KG1 (cell line): Measurements from ENCODE around the gene S100A16.
"Not testable (repeated sequence)": the region's sequence is repeated elsewhere in the genome, so short reads cannot be mapped to it uniquely, and the experiment has no call there.

Experiments
- DNase-seq: peaks from one replicate; lab custom pipeline; 2025; lab: John Stamatoyannopoulos, UW

The S100A16 gene

GRCh38 chr1:153612755-153613331, at the start of gene S100A16:
S100A16 (minus strand) TSS chr1:153613137; CDS start chr1:153608151, 4,986 bp downstream.
- no peak for DNase-seq

GRCh38 chr1:153662269-153662668, 49.3 kb upstream of the S100A16 start:
- no peak for DNase-seq

DNA sequence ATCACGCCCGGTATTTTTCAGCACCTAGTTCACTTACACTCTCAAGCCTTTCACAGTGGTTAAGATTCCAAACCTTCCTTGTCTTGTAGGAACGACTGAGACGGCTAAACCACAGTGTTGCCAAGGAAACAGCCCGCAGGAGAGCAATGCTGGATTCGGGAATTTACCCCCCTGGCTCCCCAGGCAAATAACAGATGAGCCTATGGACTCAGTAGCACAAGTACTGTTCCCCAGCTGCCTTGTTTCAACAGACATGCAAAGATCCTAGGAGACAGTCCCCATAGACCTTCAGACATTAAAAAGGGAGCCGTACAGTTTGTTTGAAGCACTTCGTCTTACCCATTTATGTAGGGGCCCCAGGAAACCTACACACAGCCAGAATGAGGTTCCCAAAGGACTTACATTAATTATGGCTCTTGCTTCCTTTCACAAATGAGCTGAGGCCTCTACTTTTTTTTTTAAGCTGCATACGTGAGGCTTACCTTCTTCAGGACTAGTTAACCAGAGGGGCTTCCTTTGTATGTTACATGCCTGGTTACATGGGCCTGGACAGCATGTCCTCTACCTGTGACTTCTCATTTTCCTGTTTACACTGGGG, 48.3 kb upstream of the S100A16 start:
- DNase-seq = no peak

DNA sequence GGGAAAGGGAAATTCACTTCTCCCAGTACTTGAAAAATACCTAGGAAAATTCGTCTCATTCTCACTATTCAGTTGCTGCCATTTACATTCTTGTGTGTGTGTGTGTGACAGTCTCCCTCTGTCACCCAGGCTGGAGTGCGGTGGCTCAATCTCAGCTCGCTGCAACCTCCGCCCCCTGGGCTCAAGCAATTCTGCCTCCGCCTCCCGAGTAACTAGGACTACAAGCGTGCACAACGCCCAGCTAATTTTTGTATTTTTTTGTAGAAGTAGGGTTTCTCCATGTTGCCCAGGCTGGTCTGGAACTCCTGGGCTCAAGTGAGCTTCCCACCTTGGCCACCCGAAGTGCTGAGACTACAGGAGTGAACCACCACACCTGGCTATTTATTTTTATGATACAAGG, 46.7 kb upstream of the S100A16 start:
- no peak for DNase-seq

GRCh38 chr1:153659175-153659534, 46.2 kb upstream of the S100A16 start:
- DNase-seq = no peak

GRCh38 chr1:153658400-153659174, 45.6 kb upstream of the S100A16 start, which contains the start of gene SNAPIN:
SNAPIN (plus strand) TSS chr1:153658703; CDS start chr1:153658744, 41 bp downstream.
- peak; percentile 83 for DNase-seq

DNA sequence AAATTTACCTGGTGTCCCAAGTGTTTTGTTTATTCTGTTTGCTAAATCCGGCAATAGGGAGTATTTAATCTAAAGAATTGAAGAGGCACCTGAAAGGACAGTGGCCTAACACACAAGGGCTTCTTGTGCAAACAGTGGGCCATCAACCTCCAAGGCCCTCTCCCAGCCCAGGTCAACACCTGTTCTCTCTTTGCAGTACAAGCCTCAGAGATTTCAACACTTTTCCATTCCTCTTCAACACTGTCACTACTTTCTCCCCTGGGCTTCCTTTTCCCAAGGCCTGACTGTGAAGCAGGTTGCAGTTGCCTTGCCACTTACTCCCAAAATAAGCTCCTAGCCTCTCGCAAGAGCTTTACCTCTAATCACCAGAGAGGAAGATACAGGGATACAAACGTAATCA, 42.4 kb upstream of the S100A16 start:
- no peak for DNase-seq

- no peak for DNase-seq
Observed at GRCh38 chr1:153652805-153653500, 40.0 kb upstream of the S100A16 start.

GRCh38 chr1:153651771-153652170, 38.8 kb upstream of the S100A16 start:
- no peak for DNase-seq

- DNase-seq = no peak
Observed at GRCh38 chr1:153649863-153650235, 36.9 kb upstream of the S100A16 start.

DNA sequence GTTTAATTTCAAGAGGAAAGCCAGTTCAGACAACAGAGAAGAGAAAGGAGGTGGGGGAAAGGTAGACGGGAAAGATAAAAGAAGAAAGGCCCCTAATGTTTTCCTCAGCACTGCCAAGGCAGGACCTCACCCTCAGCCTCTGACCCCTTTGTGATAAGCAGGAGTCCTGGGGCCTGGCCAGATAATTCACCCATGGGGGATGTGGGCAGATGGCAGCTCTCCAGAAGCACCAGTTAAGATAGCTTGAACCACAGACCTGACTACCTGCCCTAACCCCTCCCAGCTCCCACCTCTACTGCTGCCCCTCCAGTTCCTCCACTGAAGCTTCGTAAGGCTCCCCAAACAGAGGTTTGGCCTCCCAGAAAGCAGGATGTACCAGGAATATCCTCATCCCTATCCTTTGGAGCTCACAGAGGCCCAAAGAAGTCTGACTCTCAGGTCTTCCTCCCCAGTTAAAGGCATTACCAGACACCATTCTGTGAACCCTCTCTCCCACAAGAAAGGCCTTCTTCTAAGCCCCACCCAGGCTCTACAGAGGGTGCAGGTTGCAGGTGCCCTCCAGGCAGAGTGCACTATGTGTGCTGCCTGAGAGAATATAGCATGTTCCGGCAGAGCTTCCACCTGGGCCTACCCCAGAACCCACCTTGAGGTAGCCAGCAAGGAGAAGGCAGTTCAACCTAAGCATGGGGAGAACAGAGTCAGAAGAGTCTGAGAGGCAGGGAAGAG, 36.4 kb upstream of the S100A16 start:
- DNase-seq = no peak

DNA sequence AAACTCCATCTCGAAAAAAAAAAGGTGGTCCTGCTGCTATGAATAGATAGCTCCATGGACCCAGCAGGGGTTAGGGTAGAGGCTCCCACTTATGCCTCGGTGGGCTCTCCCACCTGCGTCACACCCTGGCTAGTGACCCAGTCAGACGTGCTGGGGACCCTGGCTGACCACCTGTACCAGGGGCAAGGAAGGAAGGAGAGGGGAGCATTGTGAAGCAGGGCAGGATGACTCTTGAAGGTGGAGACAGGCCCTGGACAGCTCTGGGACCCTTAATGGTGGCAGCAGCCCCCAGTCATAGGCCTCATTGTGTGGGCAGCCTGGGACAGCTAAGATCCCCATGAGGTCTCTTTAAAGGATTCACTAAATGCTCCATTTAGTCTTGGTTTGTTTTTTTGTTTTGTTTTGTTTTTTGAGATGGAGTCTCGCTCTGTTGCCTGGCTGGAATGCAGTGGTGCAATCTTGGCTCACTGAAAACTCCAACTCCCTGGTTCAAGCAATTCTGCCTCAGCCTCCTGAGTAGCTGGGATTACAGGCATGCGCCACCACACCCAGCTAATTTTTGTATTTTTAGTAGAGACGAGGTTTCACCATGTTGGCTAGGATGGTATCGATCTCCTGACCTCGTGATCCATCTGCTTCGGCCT, 35.2 kb upstream of the S100A16 start:
- DNase-seq = no peak

GRCh38 chr1:153647346-153647714, 34.4 kb upstream of the S100A16 start:
- DNase-seq = no peak

- no peak for DNase-seq
Observed at GRCh38 chr1:153646672-153647345, 33.9 kb upstream of the S100A16 start.

- no peak for DNase-seq
Observed at GRCh38 chr1:153643816-153644215, 30.9 kb upstream of the S100A16 start.

DNA sequence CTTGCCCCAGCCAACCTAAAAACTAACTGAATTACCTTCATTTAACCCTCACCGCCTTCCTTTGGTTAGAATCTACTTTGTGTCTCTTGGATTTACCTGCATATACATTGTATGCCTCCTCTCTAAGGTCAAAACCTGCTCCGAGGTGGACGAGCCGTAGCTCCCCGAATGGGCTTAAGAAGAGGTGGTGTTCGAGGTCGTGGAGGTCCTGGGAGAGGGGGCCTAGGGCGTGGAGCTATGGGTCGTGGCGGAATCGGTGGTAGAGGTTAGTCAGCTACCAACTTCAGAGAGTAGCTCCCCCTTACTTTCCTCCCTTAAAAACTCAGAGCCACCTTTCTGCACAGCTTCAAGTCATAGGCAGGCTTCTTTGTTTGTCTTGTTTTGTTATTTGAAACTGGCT, 30.2 kb upstream of the S100A16 start:
- DNase-seq = no peak

GRCh38 chr1:153642161-153642560, 29.2 kb upstream of the S100A16 start:
- no peak for DNase-seq

DNA sequence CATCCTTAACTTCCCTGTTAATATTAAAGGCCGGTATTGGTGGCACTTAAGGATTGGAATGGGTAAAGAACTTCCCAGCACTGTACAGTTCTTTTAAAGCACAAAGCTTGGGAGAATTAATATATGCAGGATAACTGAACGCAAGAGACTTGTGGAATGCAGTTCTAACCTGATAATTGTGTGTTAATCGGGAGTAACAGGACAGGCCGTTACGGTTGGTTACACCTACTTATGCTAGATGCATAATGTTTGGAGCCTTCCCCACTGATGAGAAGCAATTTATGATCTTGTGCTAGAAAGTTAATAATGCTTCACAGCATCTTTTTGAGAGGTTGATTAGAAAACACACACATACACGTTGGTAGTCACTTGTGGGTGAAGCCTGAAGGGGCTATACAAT, 27.9 kb upstream of the S100A16 start:
- DNase-seq = no peak

- not testable (repeated sequence) for DNase-seq
Observed at GRCh38 chr1:153640213-153640612, 27.3 kb upstream of the S100A16 start.

- no peak for DNase-seq
Observed at GRCh38 chr1:153639280-153639679, 26.3 kb upstream of the S100A16 start.

DNA sequence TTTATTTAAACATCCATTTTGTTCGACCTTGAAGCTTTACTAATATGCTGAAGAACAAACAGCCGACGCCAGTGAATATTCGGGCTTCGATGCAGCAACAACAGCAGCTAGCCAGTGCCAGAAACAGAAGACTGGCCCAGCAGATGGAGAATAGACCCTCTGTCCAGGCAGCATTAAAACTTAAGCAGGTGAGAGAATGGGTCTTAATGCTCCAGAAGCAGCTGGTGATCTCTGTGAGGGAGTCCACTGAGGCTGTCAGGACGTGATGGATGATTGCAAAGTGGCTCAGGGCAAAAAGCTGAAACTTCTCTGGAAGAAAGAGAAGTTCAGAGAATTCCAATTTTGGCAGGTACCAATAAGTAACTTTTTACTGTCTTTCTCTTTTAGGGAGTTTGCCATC, 25.3 kb upstream of the S100A16 start:
- no peak for DNase-seq
